ENCODE measurements around the gene LCE1D. TPM values are rescaled to one million over a fixed set of nuclear protein-coding genes. Genes with fewer than 3 reads are reported as not detected.

LCE1D gene, protein sequence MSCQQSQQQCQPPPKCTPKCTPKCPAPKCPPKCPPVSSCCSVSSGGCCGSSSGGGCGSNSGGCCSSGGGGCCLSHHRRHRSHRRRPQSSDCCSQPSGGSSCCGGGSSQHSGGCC
- total RNA-seq, result not detected in 2 replicates

DNA sequence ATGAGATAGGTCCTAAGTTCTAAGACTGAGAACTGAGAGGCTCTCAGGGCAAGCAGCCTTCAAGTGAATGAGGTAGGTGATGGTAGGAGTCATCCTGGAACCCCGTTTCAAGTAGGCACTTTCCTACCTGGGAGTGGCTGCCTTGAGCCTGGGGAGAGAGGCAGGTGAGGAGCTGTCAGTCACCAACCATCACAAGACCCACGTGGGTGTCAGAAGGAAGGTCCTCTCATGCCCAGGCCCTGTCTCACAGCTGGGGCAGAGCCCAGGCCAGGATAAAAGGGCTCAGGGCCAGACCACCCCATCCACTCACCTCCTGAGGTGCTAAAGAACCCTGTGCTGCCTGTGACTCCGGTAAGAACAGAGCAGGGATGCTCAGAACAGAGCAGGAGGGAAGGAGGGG, at the start of gene LCE1D:
TSS of gene LCE1D (plus strand) at position 301 of the 400 bp plus-strand sequence. CDS start 1,074 bp downstream, outside the sequence.
- intact Hi-C loops (cut with micrococcal nuclease), result no loop called here

DNA sequence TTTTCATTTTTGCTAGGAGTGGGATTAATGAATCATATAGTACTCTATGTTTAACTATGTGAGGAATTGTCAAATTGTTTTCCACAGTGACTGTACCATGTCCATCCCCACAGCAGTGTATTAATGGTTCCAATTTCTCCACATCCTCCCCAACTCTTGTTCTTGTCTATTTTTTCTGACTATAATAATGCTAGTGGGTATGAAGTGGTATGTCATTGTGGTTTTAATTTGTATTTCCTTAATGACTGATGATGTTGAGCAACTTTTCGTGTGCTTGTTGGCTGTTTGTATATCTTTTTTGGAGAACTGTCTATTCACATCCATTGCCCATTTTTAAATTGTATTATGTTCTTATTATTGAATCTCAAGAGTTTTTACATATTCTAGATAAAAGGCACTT, 48.7 kb upstream of the LCE1D start:
- intact Hi-C loops (cut with micrococcal nuclease), result no loop called here

DNA sequence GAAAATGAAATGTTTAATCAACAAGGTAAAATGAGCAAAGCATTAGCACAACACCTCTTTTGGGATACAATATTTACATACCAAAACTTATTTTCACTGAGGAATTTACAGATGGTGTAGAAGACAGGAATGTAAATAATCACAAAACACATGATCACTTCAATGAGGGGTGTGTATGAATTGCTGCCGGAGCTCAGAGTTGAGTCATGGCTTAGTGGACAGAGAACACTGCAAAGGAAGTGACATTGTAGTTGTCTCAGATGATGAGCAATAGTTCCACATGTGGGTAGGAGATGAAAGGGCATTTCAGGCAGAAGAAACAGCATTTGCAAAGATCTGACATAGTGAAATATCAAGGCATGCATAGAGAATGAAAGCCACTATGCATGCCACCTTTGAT, 44.3 kb upstream of the LCE1D start:
- intact Hi-C loops (cut with micrococcal nuclease), result no loop called here

DNA sequence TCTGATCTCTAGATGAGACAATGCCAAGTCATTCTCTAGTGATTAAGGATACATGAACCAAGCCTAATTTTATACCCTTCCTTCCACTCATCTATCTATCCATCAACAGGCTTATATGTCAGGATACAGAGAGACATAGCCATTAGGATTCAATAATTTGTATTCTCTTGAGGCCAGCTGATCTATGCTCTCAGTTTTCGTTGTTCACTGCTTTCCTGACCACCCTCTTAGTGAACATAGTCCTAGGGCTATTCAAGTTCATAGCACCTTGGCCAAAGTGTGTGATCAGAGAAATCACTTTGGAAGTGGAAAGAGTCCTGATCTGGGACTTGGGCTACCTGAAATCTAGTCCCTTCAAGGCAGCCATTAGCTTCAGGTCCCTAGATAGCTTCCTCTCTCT, 42.9 kb upstream of the LCE1D start:
- intact Hi-C loops (cut with micrococcal nuclease), result no loop called here

DNA sequence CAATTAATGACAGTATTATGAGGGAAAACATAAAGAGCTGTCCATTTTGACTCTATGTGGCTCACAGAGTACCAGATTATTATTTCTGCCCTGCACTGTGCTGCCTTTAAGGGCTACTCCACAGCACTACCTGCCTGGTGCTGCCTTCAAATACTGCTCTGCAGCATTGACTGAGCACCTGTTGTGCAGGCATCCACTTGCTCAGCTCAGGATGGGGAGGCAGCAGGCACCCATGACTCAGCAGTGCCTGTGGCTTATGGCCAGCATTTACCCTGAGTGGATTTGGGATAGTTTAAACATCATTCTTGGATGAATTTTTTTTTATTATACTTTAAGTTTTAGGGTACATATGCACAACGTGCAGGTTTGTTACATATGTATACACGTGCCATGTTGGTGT, 39.6 kb upstream of the LCE1D start:
- intact Hi-C loops (cut with micrococcal nuclease), result no loop called here

DNA sequence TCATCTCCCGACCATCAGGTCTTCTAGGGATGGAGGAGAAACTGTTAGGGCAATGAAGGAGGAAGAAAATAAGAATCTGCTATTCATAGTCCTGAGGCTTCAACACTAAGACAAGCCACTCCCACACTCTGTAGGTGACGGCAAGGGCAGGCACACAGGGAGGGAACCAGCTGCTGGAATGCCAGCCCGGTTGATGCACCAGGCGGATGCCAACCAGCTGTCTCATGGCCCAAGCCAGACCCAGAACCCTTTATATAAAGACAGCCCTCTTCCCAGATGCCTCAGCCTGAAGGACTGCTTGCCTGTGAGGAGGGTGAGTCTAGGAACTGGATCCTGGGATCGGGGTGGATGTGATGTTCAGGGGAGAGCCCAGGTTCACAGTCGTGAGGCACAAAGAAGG, 38.8 kb upstream of the LCE1D start, which contains the start of gene KPRP:
TSS of gene KPRP (plus strand) at position 279 of the 400 bp plus-strand sequence. CDS start 1,564 bp downstream, outside the sequence.
- intact Hi-C loops (cut with micrococcal nuclease), result no loop called here

DNA sequence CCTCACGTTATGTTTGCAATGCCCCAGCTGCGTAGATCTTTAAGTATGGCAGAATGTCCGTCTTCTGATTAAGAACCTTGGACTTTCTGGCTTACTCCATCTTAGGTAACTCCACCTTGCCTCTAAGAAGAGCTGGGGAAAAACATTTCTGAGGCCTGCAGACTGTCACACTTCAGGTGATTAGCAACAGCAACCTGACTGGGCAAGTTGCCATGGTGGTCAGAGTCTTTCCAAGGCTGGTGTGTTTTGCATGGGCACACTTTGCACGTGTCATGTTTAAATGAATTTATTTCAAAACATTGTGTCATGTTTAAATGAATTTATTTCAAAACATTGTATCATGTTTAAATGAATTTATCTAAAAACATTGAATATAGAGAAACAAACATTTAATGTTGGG, 37.9 kb upstream of the LCE1D start:
- intact Hi-C loops (cut with micrococcal nuclease), result no loop called here

DNA sequence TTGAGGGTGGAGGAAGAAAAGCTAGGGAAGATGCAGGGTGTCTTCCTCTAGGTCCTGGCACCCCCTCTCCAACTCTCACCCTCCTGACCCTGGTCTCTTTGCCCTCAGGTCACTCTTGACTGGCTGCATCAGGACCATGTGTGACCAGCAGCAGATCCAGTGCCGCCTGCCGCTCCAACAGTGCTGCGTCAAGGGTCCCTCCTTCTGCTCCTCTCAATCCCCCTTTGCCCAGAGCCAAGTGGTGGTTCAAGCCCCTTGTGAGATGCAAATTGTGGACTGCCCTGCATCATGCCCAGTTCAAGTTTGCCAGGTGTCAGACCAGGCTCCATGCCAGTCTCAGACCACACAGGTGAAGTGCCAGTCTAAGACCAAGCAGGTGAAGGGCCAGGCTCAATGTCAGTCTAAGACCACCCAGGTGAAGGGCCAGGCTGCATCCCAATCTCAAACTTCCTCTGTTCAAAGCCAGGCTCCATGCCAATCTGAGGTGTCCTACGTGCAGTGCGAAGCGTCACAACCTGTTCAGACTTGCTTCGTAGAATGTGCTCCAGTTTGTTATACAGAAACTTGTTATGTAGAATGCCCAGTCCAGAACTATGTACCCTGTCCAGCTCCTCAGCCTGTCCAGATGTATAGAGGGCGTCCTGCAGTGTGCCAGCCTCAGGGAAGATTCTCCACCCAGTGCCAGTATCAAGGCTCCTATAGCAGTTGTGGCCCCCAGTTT, 36.9 kb upstream of the LCE1D start:
- intact Hi-C loops (cut with micrococcal nuclease), result no loop called here

DNA sequence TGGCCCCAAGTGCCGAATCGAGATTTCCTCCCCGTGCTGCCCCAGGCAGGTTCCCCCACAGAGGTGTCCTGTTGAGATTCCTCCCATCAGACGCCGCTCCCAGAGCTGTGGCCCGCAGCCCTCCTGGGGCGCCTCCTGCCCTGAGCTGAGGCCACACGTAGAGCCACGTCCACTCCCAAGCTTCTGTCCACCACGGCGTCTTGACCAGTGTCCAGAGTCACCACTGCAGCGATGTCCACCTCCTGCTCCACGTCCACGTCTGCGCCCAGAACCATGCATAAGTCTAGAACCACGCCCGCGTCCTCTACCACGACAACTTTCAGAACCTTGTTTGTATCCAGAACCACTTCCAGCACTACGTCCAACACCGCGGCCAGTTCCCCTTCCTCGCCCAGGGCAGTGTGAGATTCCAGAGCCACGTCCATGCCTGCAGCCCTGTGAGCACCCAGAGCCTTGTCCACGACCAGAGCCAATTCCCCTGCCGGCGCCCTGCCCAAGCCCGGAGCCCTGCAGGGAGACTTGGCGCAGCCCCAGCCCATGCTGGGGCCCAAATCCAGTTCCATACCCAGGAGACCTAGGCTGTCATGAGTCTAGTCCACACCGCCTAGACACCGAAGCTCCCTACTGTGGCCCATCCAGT, 35.9 kb upstream of the LCE1D start:
- intact Hi-C loops (cut with micrococcal nuclease), result no loop called here

DNA sequence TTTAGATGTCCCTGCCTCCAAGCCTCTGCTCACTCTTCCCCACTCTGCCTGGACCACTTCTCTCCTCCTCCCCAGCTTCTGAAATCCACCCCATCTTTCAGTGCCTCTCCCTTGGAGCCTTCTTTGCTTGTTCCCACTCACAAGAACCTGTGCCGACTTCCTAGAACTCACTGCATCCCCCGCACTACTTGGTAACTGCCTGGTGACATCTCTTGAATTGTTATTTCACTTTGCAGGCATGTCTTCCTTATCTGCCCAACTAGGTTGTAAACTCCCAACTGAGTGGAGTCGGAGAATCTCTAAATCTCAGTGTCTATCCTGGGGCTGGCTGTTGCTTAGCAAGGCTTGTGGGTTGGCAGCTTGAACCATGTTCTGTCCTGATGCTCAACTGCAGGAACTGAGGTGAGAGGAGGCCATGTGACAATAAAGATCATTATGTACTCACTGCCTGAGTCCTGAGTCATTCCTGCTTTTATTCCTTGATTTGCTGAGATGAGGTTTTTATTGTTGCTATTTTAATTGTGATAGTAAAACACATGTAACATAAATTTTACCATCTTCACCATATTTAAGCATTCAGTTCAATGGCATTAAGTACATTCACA, 34.8 kb upstream of the LCE1D start:
- intact Hi-C loops (cut with micrococcal nuclease), result no loop called here

DNA sequence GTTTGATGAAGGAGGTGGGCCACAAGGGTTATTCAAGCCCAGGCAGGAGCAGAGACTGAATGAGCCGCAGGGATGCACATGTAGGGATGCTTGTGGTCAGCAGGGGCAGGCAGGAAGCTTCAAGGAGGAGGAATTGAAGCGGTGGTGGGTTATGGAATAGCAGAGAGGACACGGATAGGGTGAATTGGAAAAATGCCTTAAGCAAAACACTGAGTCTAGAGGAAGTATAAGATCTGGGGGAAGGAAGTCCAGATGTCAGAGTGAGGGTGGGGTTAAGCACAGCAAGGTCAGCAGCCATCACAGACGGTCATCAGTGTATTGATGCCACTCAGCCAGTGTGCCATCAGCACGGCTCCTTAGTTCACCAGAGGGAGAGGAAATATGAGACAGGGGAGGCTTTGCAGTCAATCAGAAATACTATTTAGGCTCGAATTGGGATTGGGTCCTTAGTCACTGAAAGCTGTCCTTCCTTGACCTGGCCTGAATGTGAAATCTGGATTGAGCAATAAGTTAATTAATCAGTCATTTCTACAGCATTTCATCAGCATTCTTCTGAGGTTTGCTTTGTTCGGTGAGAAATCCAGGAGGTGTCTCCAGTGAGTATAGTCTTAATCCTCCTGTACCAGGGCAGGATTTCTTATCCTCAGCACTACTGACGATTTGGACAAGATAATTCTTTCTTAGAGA, 27.5 kb upstream of the LCE1D start:
- intact Hi-C loops (cut with micrococcal nuclease), result no loop called here

DNA sequence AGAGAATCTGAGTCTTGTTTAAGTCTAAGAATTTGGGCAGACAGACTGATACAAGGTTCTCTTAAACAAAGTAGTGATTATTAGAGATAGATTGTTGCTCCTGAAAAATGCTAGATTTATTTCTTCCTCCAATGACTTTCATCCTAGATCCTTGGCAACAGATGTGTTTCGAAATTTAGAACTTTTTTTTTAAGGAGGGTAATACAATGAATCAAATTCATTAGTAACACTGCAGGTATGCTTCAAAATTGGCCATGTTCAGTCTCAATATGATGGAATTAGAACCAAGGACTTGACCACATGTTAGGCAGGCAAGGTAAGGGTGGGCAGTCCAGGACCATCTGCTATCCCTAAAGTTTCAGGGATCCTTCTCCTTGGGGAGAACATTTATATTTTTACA, 26.1 kb upstream of the LCE1D start:
- intact Hi-C loops (cut with micrococcal nuclease), result no loop called here

DNA sequence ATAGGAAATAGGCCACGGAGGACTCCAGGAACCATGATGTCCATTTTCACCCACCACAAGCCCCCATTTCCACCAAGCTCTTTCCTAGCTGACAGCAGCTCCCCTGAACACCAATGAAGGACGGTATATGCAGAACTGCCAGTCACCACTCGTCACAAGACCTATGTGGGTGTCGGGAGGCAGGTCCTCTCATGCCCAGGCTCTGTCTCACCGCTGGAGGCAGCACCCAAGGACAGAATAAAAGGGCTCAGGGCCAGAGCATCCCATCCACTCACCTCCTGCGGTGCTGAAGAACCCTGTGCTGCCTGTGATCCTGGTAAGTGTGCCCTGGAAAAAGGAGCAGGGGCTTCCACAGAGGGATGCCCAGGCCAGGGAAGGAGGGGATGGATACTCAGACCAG, 21.6 kb upstream of the LCE1D start, which contains the start of gene LCE1F:
TSS of gene LCE1F (plus strand) at position 266 of the 400 bp plus-strand sequence. CDS start 1,232 bp downstream, outside the sequence.
- intact Hi-C loops (cut with micrococcal nuclease), result no loop called here

DNA sequence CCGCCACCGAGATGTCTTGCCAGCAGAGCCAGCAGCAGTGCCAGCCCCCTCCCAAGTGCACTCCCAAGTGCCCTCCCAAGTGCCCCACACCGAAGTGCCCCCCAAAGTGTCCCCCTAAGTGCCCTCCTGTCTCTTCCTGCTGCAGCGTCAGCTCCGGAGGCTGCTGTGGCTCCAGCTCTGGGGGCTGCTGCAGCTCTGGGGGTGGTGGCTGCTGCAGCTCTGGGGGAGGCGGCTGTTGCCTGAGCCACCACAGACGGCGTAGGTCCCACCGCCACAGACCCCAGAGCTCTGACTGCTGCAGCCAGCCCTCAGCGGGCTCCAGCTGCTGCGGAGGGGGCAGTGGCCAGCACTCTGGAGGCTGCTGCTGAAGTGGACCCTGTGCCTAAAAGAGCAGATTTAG, 20.2 kb upstream of the LCE1D start:
- intact Hi-C loops (cut with micrococcal nuclease), result no loop called here

DNA sequence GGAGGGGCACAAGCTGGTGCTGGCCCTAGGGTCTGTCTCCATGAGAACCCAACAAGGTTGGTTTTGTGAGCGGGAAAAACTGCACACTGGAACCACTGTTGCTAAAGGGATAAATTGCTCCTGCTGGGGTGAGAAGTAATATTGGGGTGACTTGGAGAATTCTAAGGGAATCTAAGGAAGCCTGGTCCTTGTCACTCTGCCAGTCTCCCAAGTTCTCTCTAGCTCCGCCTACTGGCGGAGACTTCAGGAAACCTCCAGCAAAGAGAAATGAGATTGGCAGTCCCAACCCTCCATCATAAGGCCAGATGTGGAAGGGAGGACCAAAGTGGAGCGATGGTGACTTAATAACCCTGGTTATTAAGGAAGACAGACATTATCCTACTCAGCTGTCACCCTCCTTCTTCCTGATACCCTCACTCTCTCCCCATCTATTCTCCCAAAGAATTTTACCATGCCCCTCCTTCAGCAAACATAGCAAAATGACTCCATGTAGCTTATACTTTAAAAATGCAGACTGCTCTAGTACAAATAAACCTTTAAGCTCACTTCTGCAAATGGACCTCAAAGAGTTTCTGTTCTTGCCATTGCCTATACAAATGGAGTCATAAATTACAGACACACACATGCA, 18.9 kb upstream of the LCE1D start:
- intact Hi-C loops (cut with micrococcal nuclease), result no loop called here

DNA sequence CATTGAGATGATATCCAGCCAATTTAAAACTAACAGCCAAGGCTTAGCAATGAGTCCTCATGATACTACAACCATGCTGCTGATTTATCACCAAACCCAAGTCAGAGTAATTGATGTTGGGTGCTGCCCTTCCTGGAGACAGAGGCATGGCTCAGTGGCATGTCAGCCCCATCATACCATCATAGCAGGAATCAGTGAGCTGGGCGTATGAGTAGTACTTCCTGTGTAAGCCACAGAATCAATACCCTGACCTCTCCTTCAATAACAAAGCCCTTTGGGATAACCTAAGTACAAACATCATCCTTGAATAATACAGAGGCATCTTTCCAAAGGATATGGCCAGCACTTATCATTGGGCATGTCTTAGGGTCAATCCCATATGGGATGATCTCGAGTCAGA, 13.4 kb upstream of the LCE1D start:
- intact Hi-C loops (cut with micrococcal nuclease), result no loop called here

DNA sequence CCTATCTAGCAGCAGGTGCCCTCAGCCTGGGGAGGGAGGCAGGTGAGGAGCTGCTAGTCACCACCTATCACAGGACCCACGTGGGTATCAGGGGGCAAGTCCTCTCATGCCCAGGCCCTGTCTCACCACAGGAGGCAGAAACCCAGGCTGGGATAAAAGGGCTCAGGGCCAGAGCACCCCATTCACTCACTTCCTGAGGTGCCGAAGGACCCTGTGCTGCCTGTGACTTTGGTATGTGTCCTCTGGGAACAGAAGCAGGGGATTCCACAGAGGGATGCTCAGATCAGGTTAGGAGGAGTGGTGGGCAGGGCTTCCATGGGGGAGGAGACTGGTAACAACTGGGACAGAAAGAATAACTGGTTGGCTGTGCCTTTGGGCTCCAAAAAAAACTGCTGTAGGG, 10.4 kb upstream of the LCE1D start, which contains the start of gene LCE1E:
TSS of gene LCE1E (plus strand) at position 181 of the 400 bp plus-strand sequence. CDS start 1,043 bp downstream, outside the sequence.
- intact Hi-C loops (cut with micrococcal nuclease), result no loop called here

DNA sequence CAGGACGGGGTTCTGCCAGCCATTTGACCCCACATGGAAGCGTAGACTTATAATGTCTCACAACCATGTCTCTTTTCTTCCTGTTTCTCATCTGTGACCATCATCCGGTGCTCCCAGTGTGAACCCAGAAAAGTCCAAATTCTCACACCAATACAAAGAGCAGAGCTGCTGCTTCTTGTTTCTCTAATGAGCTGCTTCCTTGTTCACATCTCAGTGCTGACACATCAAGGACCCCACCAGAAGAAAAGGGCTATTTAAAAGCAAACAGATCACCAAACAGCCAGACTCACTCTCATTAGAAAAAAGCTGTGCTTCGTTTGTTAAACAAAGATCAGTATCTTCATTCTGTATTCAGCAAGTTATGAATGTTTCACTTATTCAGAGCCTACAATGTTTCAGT, 835 bp upstream of the LCE1D start:
- intact Hi-C loops (cut with micrococcal nuclease), result no loop called here

DNA sequence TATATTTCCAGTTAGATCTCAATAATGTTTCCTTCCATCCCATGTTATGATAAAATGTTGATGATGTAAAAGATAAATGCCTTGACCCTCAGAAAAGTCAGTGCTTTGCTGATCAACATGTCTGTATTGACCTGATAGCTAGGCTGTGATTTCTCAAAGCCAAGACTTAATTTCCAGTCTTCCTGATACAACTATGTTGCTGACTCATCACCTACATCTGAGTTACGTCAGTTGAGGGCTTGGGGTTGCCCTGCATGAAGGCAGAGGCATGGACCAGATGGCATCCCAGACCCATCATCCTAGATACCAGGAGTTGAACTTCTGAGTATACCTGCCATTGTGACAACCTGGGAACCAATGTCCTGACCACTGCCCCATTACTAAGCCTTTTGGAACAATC, 4.8 kb downstream of the LCE1D start:
- intact Hi-C loops (cut with micrococcal nuclease), result no loop called here

DNA sequence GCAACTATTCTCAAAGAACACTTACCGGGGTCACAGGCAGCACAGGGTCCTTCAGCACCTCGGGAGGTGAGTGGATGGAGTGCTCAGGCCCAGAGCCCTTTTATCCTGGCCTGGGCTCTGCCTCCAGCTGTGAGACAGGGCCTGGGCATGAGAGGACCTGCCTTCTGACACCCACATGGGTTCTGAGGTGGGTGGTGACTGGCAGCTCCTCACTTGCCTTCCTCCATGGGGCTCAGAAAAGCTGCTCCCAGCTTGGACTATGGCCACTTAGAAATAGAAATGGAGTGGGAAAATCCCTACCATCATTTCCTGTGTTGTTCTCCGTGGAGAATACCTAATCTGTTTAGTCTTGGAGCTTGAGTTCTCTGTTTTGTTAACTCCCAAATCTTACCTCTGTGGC, 10.1 kb downstream of the LCE1D start, which contains the start of gene LCE1C:
TSS of gene LCE1C (minus strand) at position 76 of the 400 bp plus-strand sequence. CDS start 1,173 bp downstream, outside the sequence.
- intact Hi-C loops (cut with micrococcal nuclease), result no loop called here

DNA sequence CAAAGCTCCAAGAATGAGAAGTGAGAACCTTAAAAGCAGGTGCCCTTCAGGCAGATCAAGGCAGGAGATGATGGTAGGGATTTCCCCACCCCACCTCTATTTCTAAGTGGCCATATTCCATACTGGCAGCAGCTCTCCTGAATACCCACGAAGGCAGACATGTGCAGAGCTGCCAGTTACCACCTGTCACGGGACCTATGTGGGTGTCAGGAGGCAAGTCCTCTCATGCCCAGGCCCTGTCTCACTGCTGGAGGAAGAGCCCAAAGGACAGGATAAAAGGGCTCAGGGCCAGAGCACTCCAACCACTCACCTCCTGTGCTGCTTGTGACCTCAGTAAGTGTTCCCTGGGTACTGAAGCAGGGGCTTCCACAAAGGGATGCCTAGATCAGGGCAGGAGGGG, 14.5 kb downstream of the LCE1D start:
- intact Hi-C loops (cut with micrococcal nuclease), result no loop called here

Measured in T-helper 2 cell treated with Interferon-gamma antibody and Interleukin-4, amounts not matched to agents 100 ng/mL and 5 ng/mL, for 36 hours (primary cell).